GM12878 (cell line): Measurements from ENCODE around the gene PDE7B. TPM values are rescaled to one million over a fixed set of nuclear protein-coding genes. Genes with fewer than 3 reads are reported as not detected.

Source experiments
- ATAC-seq: fragments of 200-7000 bp; cut with Tn5 transposase; 3 replicates; pipeline ENCODE4 v1.9.1; 2020; ENCODE audit warnings: mild to moderate bottlenecking, moderate library complexity
- BruUV-seq: library from RNA; stranded (reverse); fragments of 400-500 nt; replicated peaks from 2 replicates; lab custom pipeline; 2021; lab: Mats Ljungman, UMichigan
- CTCF ChIA-PET: fragments of 300-600 bp; sonication (Branson Sonifier 250); formaldehyde crosslinking; extraction: SDS; loops from one replicate; lab custom pipeline; 2021; ENCODE audit warnings: inconsistent platforms; lab: Yijun Ruan, JAX
- POLR2A ChIA-PET: fragments of 350-600 bp; formaldehyde crosslinking; extraction: SDS; loops from one replicate; lab custom pipeline; 2021; ENCODE audit warnings: inconsistent platforms; lab: Charles Lee
- RAD21 ChIA-PET: fragments of 300-600 bp; sonication (Branson Sonifier 250); formaldehyde crosslinking; loops from one replicate; lab custom pipeline; 2023; ENCODE audit warnings: antibody characterized with exemption; ENCODE audit not compliant: unreplicated experiment; lab: Charles Lee
- SMC1A ChIA-PET: fragments of 300-600 bp; sonication (Branson Sonifier 250); formaldehyde crosslinking; loops from one replicate; lab custom pipeline; 2023; ENCODE audit not compliant: unreplicated experiment, uncharacterized antibody; lab: Charles Lee
- DNase-seq: peaks from one replicate; pipeline ENCODE4 v3.0.0-alpha.2; 2011; ENCODE audit warnings: low read depth, low spot score
- FAIRE-seq: peaks from 3 replicates; lab custom pipeline; 2011; peaks lifted over from hg19 to GRCh38; lab: Jason Lieb, UNC
- H2AFZ ChIP-seq: 2 replicates; pipeline ENCODE4 v1.6.0; 2011; ENCODE audit warnings: low read depth, low read length, control low read depth; ENCODE audit not compliant: control insufficient read depth
- H3K27ac ChIP-seq: 2 replicates; pipeline ENCODE4 v1.5.1; 2011; ENCODE audit warnings: control low read depth; ENCODE audit not compliant: control insufficient read depth, insufficient read depth
- H3K27me3 ChIP-seq, 2 experiments: replicated peaks in 1 of 2; 2 replicates each; pipeline versions ENCODE4 v1.6.0 to v1.6.1; 2011; ENCODE audit warnings: low read length in 1 of 2; ENCODE audit not compliant: control insufficient read depth in 2 of 2, insufficient read depth in 2 of 2
- H3K36me3 ChIP-seq, 2 experiments: 2 replicates each; pipeline ENCODE4 v1.5.1; 2011; ENCODE audit warnings: low read length in 1 of 2; ENCODE audit not compliant: control insufficient read depth in 2 of 2, insufficient read depth in 2 of 2
- H3K4me1 ChIP-seq: 2 replicates; pipeline ENCODE4 v1.6.1; 2011; ENCODE audit warnings: mild to moderate bottlenecking, low read length, moderate library complexity, mixed read lengths; ENCODE audit not compliant: control insufficient read depth, insufficient read depth
- H3K4me2 ChIP-seq: 2 replicates; pipeline ENCODE4 v1.6.0; 2011; ENCODE audit warnings: control low read depth; ENCODE audit not compliant: control insufficient read depth, insufficient read depth
- H3K4me3 ChIP-seq: fragments of 200-600 bp; sonication (generic); 2 replicates; pipeline ENCODE4 v1.5.1; 2016
- H3K79me2 ChIP-seq: 2 replicates; pipeline ENCODE4 v1.6.0; 2011; ENCODE audit warnings: low read length; ENCODE audit not compliant: control insufficient read depth, insufficient read depth
- H3K9ac ChIP-seq: 2 replicates; pipeline ENCODE4 v1.8.0; 2011; ENCODE audit warnings: low read length, control low read depth, mixed read lengths; ENCODE audit not compliant: control insufficient read depth, insufficient read depth
- H3K9me3 ChIP-seq: replicated peaks from 3 replicates; pipeline ENCODE4 v1.5.1; 2011; ENCODE audit warnings: mild to moderate bottlenecking, low read length; ENCODE audit not compliant: control insufficient read depth, insufficient read depth
- H4K20me1 ChIP-seq: 2 replicates; pipeline ENCODE4 v1.6.0; 2011; ENCODE audit not compliant: control insufficient read depth, insufficient read depth
- CEBPB ChIP-seq, 2 experiments: fragments of 150-350 bp in 1 of 2; IDR thresholded peaks; 2 replicates each; pipeline ENCODE4 v1.6.1; 2012 to 2014; ENCODE audit warnings: low read depth in 2 of 2, low read length in 2 of 2, borderline replicate concordance in 1 of 2, inconsistent platforms in 1 of 2
- CHD1 ChIP-seq: IDR thresholded peaks from 2 replicates; pipeline ENCODE4 v1.6.1; 2012; ENCODE audit warnings: low read depth, low read length, improper control_type of control experiment
- GABPA ChIP-seq: IDR thresholded peaks from 2 replicates; pipeline ENCODE4 v1.6.1; 2014; ENCODE audit warnings: antibody characterized with exemption, low read depth, mild to moderate bottlenecking, inconsistent platforms
- HDGF ChIP-seq: fragments of 450-650 bp; IDR thresholded peaks from 2 replicates; pipeline ENCODE4 v1.6.1; 2016; ENCODE audit warnings: antibody characterized with exemption
- IRF4 ChIP-seq: IDR thresholded peaks from 2 replicates; pipeline ENCODE4 v1.6.1; 2011; ENCODE audit warnings: low read depth, low read length
- JUNB ChIP-seq: IDR thresholded peaks from 2 replicates; pipeline ENCODE4 v1.6.1; 2016; ENCODE audit warnings: antibody characterized with exemption, mild to moderate bottlenecking
- KDM1A ChIP-seq: fragments of 200-600 bp; sonication (generic); IDR thresholded peaks from 2 replicates; pipeline ENCODE4 v1.6.1; 2016; ENCODE audit warnings: borderline replicate concordance
- MYC ChIP-seq: IDR thresholded peaks from 2 replicates; pipeline ENCODE4 v1.6.1; 2011; ENCODE audit warnings: mild to moderate bottlenecking, low read length, moderate library complexity, inconsistent platforms; ENCODE audit not compliant: insufficient read depth, insufficient replicate concordance, insufficient read length, severe bottlenecking
- NFIC ChIP-seq: IDR thresholded peaks from 2 replicates; pipeline ENCODE4 v1.6.1; 2012; ENCODE audit warnings: low read depth, mild to moderate bottlenecking, inconsistent platforms, low read length, moderate library complexity
- NFYA ChIP-seq: IDR thresholded peaks from 2 replicates; pipeline ENCODE4 v1.6.1; 2011; ENCODE audit warnings: low read depth, mild to moderate bottlenecking, low read length, improper control_type of control experiment, borderline replicate concordance
- PAX5 ChIP-seq: IDR thresholded peaks from 2 replicates; pipeline ENCODE4 v1.6.1; 2011; ENCODE audit warnings: low read depth, low read length, borderline replicate concordance
- PAX8 ChIP-seq: fragments of 450-650 bp; IDR thresholded peaks from 2 replicates; pipeline ENCODE4 v1.6.1; 2017; ENCODE audit warnings: mild to moderate bottlenecking, moderate library complexity
- SIX5 ChIP-seq: IDR thresholded peaks from 2 replicates; pipeline ENCODE4 v1.6.1; 2011; ENCODE audit warnings: mild to moderate bottlenecking, low read depth, low read length, moderate library complexity; ENCODE audit not compliant: severe bottlenecking
- SPI1 ChIP-seq: IDR thresholded peaks from 2 replicates; pipeline ENCODE4 v1.6.1; 2011; ENCODE audit warnings: low read depth, mild to moderate bottlenecking, low read length, moderate library complexity, borderline replicate concordance; ENCODE audit not compliant: insufficient read depth
- ZNF207 ChIP-seq: fragments of 450-650 bp; IDR thresholded peaks from 2 replicates; pipeline ENCODE4 v1.6.1; 2014; ENCODE audit warnings: antibody characterized with exemption, mild to moderate bottlenecking, borderline replicate concordance
- ZNF24 ChIP-seq: fragments of 450-650 bp; IDR thresholded peaks from 2 replicates; pipeline ENCODE4 v1.6.1; 2017; ENCODE audit warnings: antibody characterized with exemption, mild to moderate bottlenecking
- ZZZ3 ChIP-seq: IDR thresholded peaks from 2 replicates; pipeline ENCODE4 v1.6.1; 2011; ENCODE audit warnings: low read depth; ENCODE audit not compliant: control insufficient read depth, insufficient read length
- in situ Hi-C: fragments of 300-500 bp; cut with MboI; formaldehyde crosslinking; loops from 9 replicates; pipeline ENCODE4 v1.14.3; 2018; ENCODE audit warnings: mixed read lengths
- intact Hi-C: fragments of 100-400 bp; cut with micrococcal nuclease; formaldehyde crosslinking; loops from one replicate; pipeline ENCODE4 v1.14.2; 2022; ENCODE audit not compliant: unreplicated experiment
- polyA plus RNA-seq, 11 experiments: library from polyadenylated mRNA; depleted of rRNA in 4 of 11; unstranded in 6 of 11; stranded (reverse) in 5 of 11; fragments of >200 nt; fragmentation: Nextera tagmentation in 4 of 11; fragmentation: Illumina TruSeq in 1 of 11; extraction: Ambion mirVana in 4 of 11; extraction: Trizol in 1 of 11; gene quantifications; 1 replicate in 1 of 11; 2 replicates in 10 of 11; pipeline versions ENCODE4 v1.2.1 to v1.2.3, GENCODE V29; 2011 to 2016; ENCODE audit warnings: inconsistent platforms in 2 of 11, missing spikeins in 2 of 11, low read depth in 1 of 11
- total RNA-seq, 4 experiments: library from RNA; depleted of rRNA in 3 of 4; stranded (reverse); fragments of >200 nt in 3 of 4; fragmentation: Illumina TruSeq in 1 of 4; extraction: Trizol in 1 of 4; gene quantifications; 2 replicates each; pipeline versions ENCODE4 v1.2.1 to v1.2.3, GENCODE V29; 2013 to 2021
- TF ChIP-seq, protein P1 (sequence below): fragments of 450-650 bp; IDR thresholded peaks from 2 replicates; pipeline ENCODE4 v1.6.1; 2016; ENCODE audit warnings: mild to moderate bottlenecking, moderate library complexity, borderline replicate concordance
- TF ChIP-seq, protein P2 (sequence below): fragments of 450-650 bp; IDR thresholded peaks from 2 replicates; pipeline ENCODE4 v1.6.1; 2018; ENCODE audit warnings: mild to moderate bottlenecking, low read depth, moderate library complexity; ENCODE audit not compliant: partially characterized antibody

The PDE7B gene
- total and polyA plus RNA-seq, 10 of the 15 experiments (the other 5 are each of a cell fraction or from before 2014, with no cell fraction given), result not detected

DNA sequence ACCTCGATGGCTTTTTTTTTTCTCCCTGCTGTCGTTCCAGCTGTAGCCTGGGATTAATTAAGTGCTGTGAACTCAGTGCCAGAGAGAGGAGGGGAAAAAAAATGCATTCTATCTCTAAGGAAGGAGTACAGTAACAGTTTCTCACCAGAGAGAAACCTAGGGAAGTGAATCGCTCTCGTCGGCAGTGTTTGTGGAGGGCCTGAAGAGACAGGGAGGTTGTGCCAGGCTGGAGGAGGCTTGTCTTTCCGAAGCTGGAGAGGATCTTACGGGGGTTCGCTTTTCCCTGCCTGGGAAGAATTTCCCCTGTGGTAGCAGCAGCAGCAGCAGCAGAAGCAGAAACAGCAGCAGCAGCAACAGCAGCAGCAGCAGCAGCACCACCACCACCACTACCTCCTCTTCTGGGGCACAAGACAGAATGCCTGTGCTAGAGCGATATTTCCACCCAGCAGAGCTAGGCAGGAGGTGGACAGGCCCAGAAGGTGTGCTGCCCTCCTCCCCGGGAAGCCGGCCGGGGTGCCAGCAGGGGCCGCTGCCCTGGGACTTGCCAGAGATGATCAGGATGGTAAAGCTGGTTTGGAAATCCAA lies 186.5 kb downstream of the PDE7B start (continued):
- TF ChIP-seq ZNF24, result no peak
- no peak for TF ChIP-seq CEBPB (IDR thresholded peaks at IDR 0.05; ENCODE audit: borderline replicate concordance in 1 of 2, low read depth in 2 of 2, low read length in 2 of 2)
- no peak for TF ChIP-seq SPI1
- no peak for TF ChIP-seq JUNB
- TF ChIP-seq PAX5, result no peak
- TF ChIP-seq KDM1A, result no peak
- TF ChIP-seq ZNF207, result no peak
- TF ChIP-seq NFYA, result no peak

DNA sequence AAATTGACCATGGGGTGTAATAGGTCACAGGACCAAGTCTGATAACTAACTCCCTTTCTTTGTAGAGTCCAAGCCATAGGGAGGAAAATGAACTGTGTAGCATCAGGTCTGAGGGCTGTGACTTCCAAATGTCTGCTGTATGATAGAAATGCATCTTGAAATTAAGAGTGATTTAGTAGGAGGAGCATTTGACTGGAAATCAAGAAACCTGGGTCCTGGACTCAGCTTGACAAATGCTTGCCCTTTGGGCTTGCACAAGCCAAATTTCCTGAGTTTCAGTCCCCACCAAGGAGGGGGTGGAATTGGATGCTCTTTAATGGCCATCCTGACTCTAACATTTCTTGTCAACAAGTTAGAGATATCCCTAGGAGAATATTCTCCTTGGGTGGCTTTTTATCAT lies 187.0 kb downstream of the PDE7B start:
- no peaks in the 10 kb centered on the region for H3K9me3 ChIP-seq
- no peaks in the 10 kb centered on the region for H4K20me1 ChIP-seq
- H3K36me3 ChIP-seq, result no peaks in the 10 kb centered on the region
- ChIA-PET CTCF (interaction anchor here (1.4 kb wide), 1 partner anchor 15 kb away, joined by 4 read pairs; no protein-coding TSS in a partner anchor), SMC1A (no interaction called here), RAD21 (no interaction called here), POLR2A (no interaction called here)
- H2AFZ ChIP-seq, result no peak overlapping the region
- intact Hi-C loops (loop anchor here (10.0 kb wide), 1 partner anchor 276 kb away; no protein-coding TSS in a partner anchor), in situ Hi-C loops (no loop called here)
- H3K4me2 ChIP-seq, result no peak overlapping the region
- H3K9ac ChIP-seq, result no peak overlapping the region
- BruUV-seq, result no TSS peak
- H3K79me2 ChIP-seq, result no peaks in the 10 kb centered on the region
- H3K4me1 ChIP-seq, result no peaks in the 10 kb centered on the region
- FAIRE-seq, result no peak
- no peak overlapping the region for H3K4me3 ChIP-seq
- H3K27me3 ChIP-seq, result no peaks in the 10 kb centered on the region; a peak in 2 of 4 replicates
- DNase-seq, result no peak
- ATAC-seq, result no peak
- no peak overlapping the region for H3K27ac ChIP-seq
- TF ChIP-seq ZZZ3 (no peak), CHD1 (no peak), IRF4 (no peak), SIX5 (no peak), GABPA (no peak), NFIC (no peak), HDGF (no peak), PAX8 (no peak), MYC (no peak)
- TF ChIP-seq, protein P1, sequence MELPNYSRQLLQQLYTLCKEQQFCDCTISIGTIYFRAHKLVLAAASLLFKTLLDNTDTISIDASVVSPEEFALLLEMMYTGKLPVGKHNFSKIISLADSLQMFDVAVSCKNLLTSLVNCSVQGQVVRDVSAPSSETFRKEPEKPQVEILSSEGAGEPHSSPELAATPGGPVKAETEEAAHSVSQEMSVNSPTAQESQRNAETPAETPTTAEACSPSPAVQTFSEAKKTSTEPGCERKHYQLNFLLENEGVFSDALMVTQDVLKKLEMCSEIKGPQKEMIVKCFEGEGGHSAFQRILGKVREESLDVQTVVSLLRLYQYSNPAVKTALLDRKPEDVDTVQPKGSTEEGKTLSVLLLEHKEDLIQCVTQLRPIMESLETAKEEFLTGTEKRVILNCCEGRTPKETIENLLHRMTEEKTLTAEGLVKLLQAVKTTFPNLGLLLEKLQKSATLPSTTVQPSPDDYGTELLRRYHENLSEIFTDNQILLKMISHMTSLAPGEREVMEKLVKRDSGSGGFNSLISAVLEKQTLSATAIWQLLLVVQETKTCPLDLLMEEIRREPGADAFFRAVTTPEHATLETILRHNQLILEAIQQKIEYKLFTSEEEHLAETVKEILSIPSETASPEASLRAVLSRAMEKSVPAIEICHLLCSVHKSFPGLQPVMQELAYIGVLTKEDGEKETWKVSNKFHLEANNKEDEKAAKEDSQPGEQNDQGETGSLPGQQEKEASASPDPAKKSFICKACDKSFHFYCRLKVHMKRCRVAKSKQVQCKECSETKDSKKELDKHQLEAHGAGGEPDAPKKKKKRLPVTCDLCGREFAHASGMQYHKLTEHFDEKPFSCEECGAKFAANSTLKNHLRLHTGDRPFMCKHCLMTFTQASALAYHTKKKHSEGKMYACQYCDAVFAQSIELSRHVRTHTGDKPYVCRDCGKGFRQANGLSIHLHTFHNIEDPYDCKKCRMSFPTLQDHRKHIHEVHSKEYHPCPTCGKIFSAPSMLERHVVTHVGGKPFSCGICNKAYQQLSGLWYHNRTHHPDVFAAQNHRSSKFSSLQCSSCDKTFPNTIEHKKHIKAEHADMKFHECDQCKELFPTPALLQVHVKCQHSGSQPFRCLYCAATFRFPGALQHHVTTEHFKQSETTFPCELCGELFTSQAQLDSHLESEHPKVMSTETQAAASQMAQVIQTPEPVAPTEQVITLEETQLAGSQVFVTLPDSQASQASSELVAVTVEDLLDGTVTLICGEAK, result no peak
- TF ChIP-seq, protein P2, sequence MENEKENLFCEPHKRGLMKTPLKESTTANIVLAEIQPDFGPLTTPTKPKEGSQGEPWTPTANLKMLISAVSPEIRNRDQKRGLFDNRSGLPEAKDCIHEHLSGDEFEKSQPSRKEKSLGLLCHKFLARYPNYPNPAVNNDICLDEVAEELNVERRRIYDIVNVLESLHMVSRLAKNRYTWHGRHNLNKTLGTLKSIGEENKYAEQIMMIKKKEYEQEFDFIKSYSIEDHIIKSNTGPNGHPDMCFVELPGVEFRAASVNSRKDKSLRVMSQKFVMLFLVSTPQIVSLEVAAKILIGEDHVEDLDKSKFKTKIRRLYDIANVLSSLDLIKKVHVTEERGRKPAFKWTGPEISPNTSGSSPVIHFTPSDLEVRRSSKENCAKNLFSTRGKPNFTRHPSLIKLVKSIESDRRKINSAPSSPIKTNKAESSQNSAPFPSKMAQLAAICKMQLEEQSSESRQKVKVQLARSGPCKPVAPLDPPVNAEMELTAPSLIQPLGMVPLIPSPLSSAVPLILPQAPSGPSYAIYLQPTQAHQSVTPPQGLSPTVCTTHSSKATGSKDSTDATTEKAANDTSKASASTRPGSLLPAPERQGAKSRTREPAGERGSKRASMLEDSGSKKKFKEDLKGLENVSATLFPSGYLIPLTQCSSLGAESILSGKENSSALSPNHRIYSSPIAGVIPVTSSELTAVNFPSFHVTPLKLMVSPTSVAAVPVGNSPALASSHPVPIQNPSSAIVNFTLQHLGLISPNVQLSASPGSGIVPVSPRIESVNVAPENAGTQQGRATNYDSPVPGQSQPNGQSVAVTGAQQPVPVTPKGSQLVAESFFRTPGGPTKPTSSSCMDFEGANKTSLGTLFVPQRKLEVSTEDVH, result no peak
